GM13977 (cell line): ENCODE measurements around the gene PRTG.

Source experiments
- DNase-seq: peaks from one replicate; pipeline ENCODE4 v3.0.0; 2012; ENCODE audit warnings: low spot score
- CTCF ChIP-seq: IDR thresholded peaks from 2 replicates; pipeline ENCODE4 v1.5.1; 2012; ENCODE audit warnings: mild to moderate bottlenecking, control low read depth; ENCODE audit not compliant: insufficient read depth; ENCODE audit errors: extremely low read depth, missing control alignments
- in situ Hi-C: fragments of 300-500 bp; cut with MboI; formaldehyde crosslinking; loops from one replicate; pipeline ENCODE4 v1.12.0; 2022; ENCODE audit warnings: low sequenced_read_pairs, low pct_unique_long_range_greater_than_20kb, mixed read lengths, inconsistent platforms; ENCODE audit not compliant: unreplicated experiment

The PRTG gene

GRCh38 chr15:55632434-55632833, 110.5 kb downstream of the PRTG start:
- in situ Hi-C loops: no loop called here
- no peak for TF ChIP-seq CTCF
- DNase-seq: no peak

- DNase-seq: no peak
- TF ChIP-seq CTCF: no peak
- in situ Hi-C loops: no loop called here
Measured at GRCh38 chr15:55630858-55631257, 112.1 kb downstream of the PRTG start.

- DNase-seq: no peak
- in situ Hi-C loops: no loop called here
- no peak for TF ChIP-seq CTCF
Measured at GRCh38 chr15:55628369-55628730, 114.6 kb downstream of the PRTG start.

DNA sequence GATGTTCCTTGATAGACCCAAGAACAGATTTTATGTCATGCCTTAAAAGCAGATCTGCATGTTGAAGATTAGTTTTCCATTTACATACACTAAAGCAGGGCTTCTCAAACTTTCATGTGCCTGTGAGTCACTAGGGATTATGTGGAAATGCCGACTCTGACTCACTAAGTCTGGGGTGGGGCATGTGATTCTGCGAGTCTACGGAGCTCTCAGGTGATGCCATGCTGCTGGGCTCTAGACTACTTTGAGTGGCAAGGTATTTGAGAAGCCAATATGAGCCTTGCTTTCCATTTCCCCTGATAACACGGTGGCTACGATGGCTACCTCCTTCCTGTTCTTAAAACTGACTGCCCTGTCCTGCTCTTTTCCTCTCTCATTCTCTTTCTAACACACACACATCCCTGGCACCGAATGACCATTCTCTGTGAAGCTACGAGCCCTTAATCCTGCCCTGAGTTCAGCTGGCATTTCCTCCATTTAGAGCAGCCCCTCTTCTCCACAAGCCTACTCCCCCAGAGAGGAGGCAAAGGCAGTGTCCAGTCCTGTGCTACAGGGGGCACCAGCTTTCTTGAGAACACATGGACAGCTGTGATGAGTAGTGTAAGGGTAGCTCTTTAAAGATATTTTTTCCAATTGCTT, 115.1 kb downstream of the PRTG start:
- in situ Hi-C loops: no loop called here
- TF ChIP-seq CTCF: no peak
- DNase-seq: no peak

DNA sequence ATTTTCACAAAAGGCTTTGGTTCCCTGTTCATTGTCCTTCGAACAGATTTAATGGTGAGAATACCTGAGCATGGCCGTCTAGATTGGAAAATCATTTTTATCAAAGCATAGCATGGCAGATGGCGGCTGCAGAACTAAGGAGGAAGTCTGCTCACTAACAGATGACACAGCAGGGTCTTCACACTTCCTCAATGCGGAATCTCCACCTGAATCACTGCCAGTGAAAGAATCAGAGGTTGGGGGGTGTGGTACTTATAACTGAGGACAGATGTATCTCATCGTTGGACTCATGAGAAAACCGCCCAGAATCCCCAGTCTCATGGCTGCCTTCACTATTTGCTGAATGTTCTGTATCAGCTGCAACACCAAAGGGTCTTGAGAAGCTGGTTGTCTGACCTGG, 123.2 kb downstream of the PRTG start:
- DNase-seq: no peak
- in situ Hi-C loops: no loop called here
- no peak for TF ChIP-seq CTCF

DNA sequence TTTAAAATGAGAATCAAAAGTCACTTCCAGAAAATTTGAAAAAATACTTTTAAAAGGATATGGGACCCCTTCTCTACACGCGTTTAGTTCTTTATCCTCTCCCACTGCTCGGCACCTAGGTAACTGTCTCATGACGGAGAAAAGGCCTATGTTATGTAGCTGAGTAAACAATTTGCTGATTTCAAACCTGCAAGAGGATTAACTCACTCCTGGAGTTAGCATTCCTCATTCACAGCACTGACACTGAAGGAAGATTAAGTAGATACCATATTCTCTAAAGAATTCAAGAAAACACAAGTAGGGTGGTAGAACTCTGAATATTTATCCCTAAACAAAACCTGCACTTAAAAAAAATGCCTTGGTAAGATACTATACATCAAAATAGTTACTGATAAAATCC, 124.6 kb downstream of the PRTG start:
- in situ Hi-C loops: no loop called here
- DNase-seq: no peak
- TF ChIP-seq CTCF: no peak

GRCh38 chr15:55615445-55615844, 127.5 kb downstream of the PRTG start:
- in situ Hi-C loops: no loop called here
- no peak for DNase-seq
- TF ChIP-seq CTCF: no peak
